HEK293T (cell line): ENCODE data around the gene A1CF.

Experiments used
- CTBP1 ChIP-seq: fragments of 450-650 bp; IDR thresholded peaks from 2 replicates; pipeline ENCODE4 v1.6.1; 2016; ENCODE audit warnings: borderline replicate concordance
- TARDBP ChIP-seq: fragments of 450-650 bp; IDR thresholded peaks from 2 replicates; pipeline ENCODE4 v1.6.1; 2016
- ZNF384 ChIP-seq: fragments of 450-650 bp; IDR thresholded peaks from 2 replicates; pipeline ENCODE4 v1.6.1; 2016

- TF ChIP-seq TARDBP (no peak), ZNF384 (no peak), CTBP1 (no peak)
These were observed 85.8 kb downstream of the A1CF start for GRCh38 chr10:50799595-50799994.
